Endothelial cell of umbilical vein (primary cell): Measurements from ENCODE around the gene ANK2. TPM values are rescaled to one million over a fixed set of nuclear protein-coding genes. Genes with fewer than 3 reads are reported as not detected.

Experiments
- BruUV-seq: library from RNA; stranded (reverse); fragments of 400-500 nt; replicated peaks from 2 replicates; lab custom pipeline; 2021; lab: Mats Ljungman, UMichigan
- CTCF ChIA-PET: fragments of 300-600, 350-600 bp; sonication (Branson Sonifier 250); formaldehyde crosslinking; loops from one replicate; lab custom pipeline; 2021; ENCODE audit warnings: antibody characterized with exemption, inconsistent platforms; lab: Charles Lee
- POLR2A ChIA-PET: fragments of 300-600, 350-600 bp; sonication (Branson Sonifier 250); formaldehyde crosslinking; loops from one replicate; lab custom pipeline; 2021; ENCODE audit warnings: antibody characterized with exemption, inconsistent platforms; lab: Charles Lee
- DNase-seq: peaks from one replicate; pipeline ENCODE4 v3.0.0-alpha.2; 2011; ENCODE audit warnings: low read depth, low spot score
- FAIRE-seq: peaks from 2 replicates; lab custom pipeline; 2011; peaks lifted over from hg19 to GRCh38; lab: Jason Lieb, UNC
- H2AFZ ChIP-seq: 2 replicates; pipeline ENCODE4 v1.6.0; 2012; ENCODE audit warnings: low read depth, low read length, control low read depth, inconsistent platforms
- H3K27ac ChIP-seq: 2 replicates; pipeline ENCODE4 v1.5.1; 2011; ENCODE audit warnings: low read depth, mild to moderate bottlenecking, control low read depth, low read length, moderate library complexity; ENCODE audit not compliant: insufficient read depth
- H3K27me3 ChIP-seq, 2 experiments: 2 replicates each; pipeline versions ENCODE4 v1.6.0 to v1.6.1; 2011; ENCODE audit warnings: low read length in 2 of 2, mixed read lengths in 1 of 2; ENCODE audit not compliant: control insufficient read depth in 2 of 2, insufficient read depth in 2 of 2
- H3K36me3 ChIP-seq, 2 experiments: 2 replicates in 1 of 2; 3 replicates in 1 of 2; pipeline ENCODE4 v1.5.1; 2011; ENCODE audit warnings: low read length in 2 of 2, mild to moderate bottlenecking in 1 of 2, moderate library complexity in 1 of 2; ENCODE audit not compliant: control insufficient read depth in 2 of 2, insufficient read depth in 2 of 2; ENCODE audit errors: extremely low read depth in 1 of 2
- H3K4me1 ChIP-seq: 3 replicates; pipeline ENCODE4 v1.5.1; 2011; ENCODE audit warnings: mild to moderate bottlenecking, low read length; ENCODE audit not compliant: control insufficient read depth, insufficient read depth; ENCODE audit errors: extremely low read depth
- H3K4me2 ChIP-seq: 2 replicates; pipeline ENCODE4 v1.6.1; 2011; ENCODE audit warnings: low read length, control low read depth, mixed read lengths; ENCODE audit not compliant: insufficient read depth
- H3K4me3 ChIP-seq, 3 experiments: fragments of 200-600 bp in 1 of 3; sonication (generic), shearing (Covaris generic) in 1 of 3; replicated peaks in 1 of 3; 2 replicates each; pipeline ENCODE4 v1.5.1; 2011 to 2016; ENCODE audit warnings: control low read depth in 3 of 3, low read length in 3 of 3, mild to moderate bottlenecking in 2 of 3, inconsistent platforms in 1 of 3, low read depth in 1 of 3, moderate library complexity in 1 of 3; ENCODE audit not compliant: insufficient read depth in 1 of 3
- H3K79me2 ChIP-seq: 2 replicates; pipeline ENCODE4 v1.6.0; 2012; ENCODE audit warnings: low read length, inconsistent platforms; ENCODE audit not compliant: control insufficient read depth, insufficient read depth
- H3K9ac ChIP-seq: replicated peaks from 2 replicates; pipeline ENCODE3; 2011; ENCODE audit warnings: low read length, control low read depth; ENCODE audit not compliant: insufficient read depth; ENCODE audit errors: extremely low read depth
- H3K9me1 ChIP-seq: replicated peaks from 3 replicates; pipeline ENCODE4 v1.6.0; 2011; ENCODE audit warnings: mild to moderate bottlenecking, low read length; ENCODE audit not compliant: control insufficient read depth, insufficient read depth; ENCODE audit errors: extremely low read depth
- H3K9me3 ChIP-seq: replicated peaks from 2 replicates; pipeline ENCODE4 v1.5.1; 2012; ENCODE audit warnings: low read length, inconsistent platforms; ENCODE audit not compliant: control insufficient read depth, insufficient read depth
- H4K20me1 ChIP-seq: replicated peaks from 2 replicates; pipeline ENCODE3; 2011; ENCODE audit warnings: mild to moderate bottlenecking, low read length; ENCODE audit not compliant: control insufficient read depth, insufficient read depth; ENCODE audit errors: extremely low read depth
- EZH2 ChIP-seq: IDR thresholded peaks from 2 replicates; pipeline ENCODE4 v1.6.1; 2012; ENCODE audit warnings: borderline replicate concordance, low read depth, mild to moderate bottlenecking, moderate library complexity, low read length, inconsistent platforms; ENCODE audit not compliant: severe bottlenecking
- FOS ChIP-seq: IDR thresholded peaks from 2 replicates; pipeline ENCODE4 v1.6.1; 2011; ENCODE audit warnings: mild to moderate bottlenecking, low read length, moderate library complexity, borderline replicate concordance; ENCODE audit not compliant: insufficient read depth
- JUN ChIP-seq: IDR thresholded peaks from 2 replicates; pipeline ENCODE4 v1.6.1; 2011; ENCODE audit warnings: borderline replicate concordance, low read depth; ENCODE audit not compliant: insufficient read length, insufficient read depth
- MYC ChIP-seq: IDR thresholded peaks from one replicate; pipeline ENCODE4 v1.6.1; 2011; ENCODE audit warnings: mild to moderate bottlenecking, low read depth, low read length
- POLR2A ChIP-seq: IDR thresholded peaks from 2 replicates; pipeline ENCODE4 v1.6.1; 2012; ENCODE audit warnings: low read depth, mild to moderate bottlenecking, control low read depth, low read length
- POLR2AphosphoS5 ChIP-seq: IDR thresholded peaks from 2 replicates; pipeline ENCODE4 v1.6.1; 2012; ENCODE audit warnings: low read depth, mild to moderate bottlenecking, control low read depth, low read length, moderate library complexity; ENCODE audit not compliant: insufficient read depth
- dilution Hi-C: fragments of 300-500 bp; cut with MboI; formaldehyde crosslinking; loops from one replicate; pipeline ENCODE4 v1.15.0; 2019; ENCODE audit warnings: low sequenced_read_pairs; ENCODE audit not compliant: extremely low pct_ligation_motif_present
- intact Hi-C: fragments of 100-400 bp; cut with micrococcal nuclease; formaldehyde crosslinking; loops from one replicate; pipeline ENCODE4 v1.10.0; 2022
- polyA plus RNA-seq, 4 experiments: library from polyadenylated mRNA; depleted of rRNA in 3 of 4; stranded (reverse) in 3 of 4; unstranded in 1 of 4; fragments of >200 nt; gene quantifications; 2 replicates each; pipeline versions ENCODE4 v1.2.1 to v1.2.3, GENCODE V29; 2011 to 2012; ENCODE audit warnings: missing spikeins in 1 of 4
- total RNA-seq: library from RNA; stranded (reverse); gene quantifications from 2 replicates; pipeline ENCODE4 v1.2.3, GENCODE V29; 2021
- TF ChIP-seq, protein P1 (sequence below), 2 donors: IDR thresholded peaks; 1 replicate in 1 of 2; 2 replicates in 1 of 2; pipeline ENCODE4 v1.5.1; 2011; ENCODE audit warnings: low read length in 2 of 2, mild to moderate bottlenecking in 2 of 2, moderate library complexity in 2 of 2, control low read depth in 1 of 2, inconsistent platforms in 1 of 2, low read depth in 1 of 2; ENCODE audit not compliant: insufficient read depth in 1 of 2; ENCODE audit errors: extremely low read depth in 1 of 2

Gene ANK2
- total and polyA plus RNA-seq, 2 donors (not counting 3 experiments of a cell fraction or from before 2014, with no cell fraction given), result not detected

DNA sequence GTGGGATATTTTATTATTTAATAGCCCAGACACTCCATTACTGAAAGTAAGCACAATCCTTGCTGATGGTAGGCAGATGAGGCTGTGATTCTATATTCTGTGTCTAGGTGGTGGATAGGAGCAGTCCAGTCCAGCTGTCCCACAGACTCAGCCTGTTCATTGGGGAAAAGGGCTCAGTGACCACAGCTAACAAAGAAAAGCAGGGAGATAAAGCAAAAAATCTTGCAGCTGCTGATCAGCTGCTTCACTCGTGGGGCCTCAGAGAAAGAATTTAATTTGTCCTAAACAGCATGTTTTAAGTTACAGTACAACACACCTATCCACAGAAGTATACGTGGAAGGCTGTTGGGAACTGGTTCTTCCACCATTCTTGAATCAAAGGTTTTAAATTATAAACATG, 40.7 kb upstream of the ANK2 start:
- Histone ChIP-seq H3K9me3 (no peaks in the 10 kb centered on the region), H4K20me1 (no peaks in the 10 kb centered on the region), H3K4me3 (no peak overlapping the region), H3K36me3 (no peaks in the 10 kb centered on the region), H3K9me1 (no peaks in the 10 kb centered on the region), H3K4me2 (no peak overlapping the region), H3K9ac (no peak overlapping the region), H2AFZ (no peak overlapping the region), H3K27me3 (no peaks in the 10 kb centered on the region), H3K4me1 (no peaks in the 10 kb centered on the region), H3K27ac (no peak overlapping the region), H3K79me2 (no peaks in the 10 kb centered on the region)
- DNase-seq, result no peak
- no TSS peak for BruUV-seq
- dilution Hi-C loops, result no loop called here
- ChIA-PET CTCF (no interaction called here), POLR2A (no interaction called here)
- TF ChIP-seq JUN (no peak), EZH2 (no peak), POLR2A (no peak), MYC (no peak), POLR2AphosphoS5 (no peak), FOS (no peak)
- TF ChIP-seq, protein P1, sequence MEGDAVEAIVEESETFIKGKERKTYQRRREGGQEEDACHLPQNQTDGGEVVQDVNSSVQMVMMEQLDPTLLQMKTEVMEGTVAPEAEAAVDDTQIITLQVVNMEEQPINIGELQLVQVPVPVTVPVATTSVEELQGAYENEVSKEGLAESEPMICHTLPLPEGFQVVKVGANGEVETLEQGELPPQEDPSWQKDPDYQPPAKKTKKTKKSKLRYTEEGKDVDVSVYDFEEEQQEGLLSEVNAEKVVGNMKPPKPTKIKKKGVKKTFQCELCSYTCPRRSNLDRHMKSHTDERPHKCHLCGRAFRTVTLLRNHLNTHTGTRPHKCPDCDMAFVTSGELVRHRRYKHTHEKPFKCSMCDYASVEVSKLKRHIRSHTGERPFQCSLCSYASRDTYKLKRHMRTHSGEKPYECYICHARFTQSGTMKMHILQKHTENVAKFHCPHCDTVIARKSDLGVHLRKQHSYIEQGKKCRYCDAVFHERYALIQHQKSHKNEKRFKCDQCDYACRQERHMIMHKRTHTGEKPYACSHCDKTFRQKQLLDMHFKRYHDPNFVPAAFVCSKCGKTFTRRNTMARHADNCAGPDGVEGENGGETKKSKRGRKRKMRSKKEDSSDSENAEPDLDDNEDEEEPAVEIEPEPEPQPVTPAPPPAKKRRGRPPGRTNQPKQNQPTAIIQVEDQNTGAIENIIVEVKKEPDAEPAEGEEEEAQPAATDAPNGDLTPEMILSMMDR (IDR thresholded peaks at IDR 0.05; ENCODE audit: extremely low read depth in 1 of 2, insufficient read depth in 1 of 2, low read depth in 1 of 2, low read length in 2 of 2), result no peak
- intact Hi-C loops, result no loop called here
- FAIRE-seq, result no peak
